Fibroblast of villous mesenchyme (primary cell): ENCODE data around the gene FAT2. TPM values are rescaled to one million over a fixed set of nuclear protein-coding genes. Genes with fewer than 3 reads are reported as not detected.

Experiments
- DNase-seq: peaks from one replicate; pipeline ENCODE4 v3.0.0-alpha.2; 2010; ENCODE audit warnings: low read depth
- H3K4me3 ChIP-seq: 2 replicates; pipeline ENCODE4 v1.5.1; 2011; ENCODE audit warnings: low read depth, mild to moderate bottlenecking, low read length
- total RNA-seq: library from RNA; depleted of rRNA; stranded (reverse); fragments of >200 nt; gene quantifications from 2 replicates; pipeline ENCODE4 v1.2.3, GENCODE V29; 2012
- TF ChIP-seq, protein P1 (sequence below): IDR thresholded peaks from 2 replicates; pipeline ENCODE4 v1.5.1; 2012; ENCODE audit warnings: low read depth, mild to moderate bottlenecking, low read length; ENCODE audit not compliant: insufficient read depth

Gene FAT2
- total RNA-seq, 1 donor: under 0.01 TPM

DNA sequence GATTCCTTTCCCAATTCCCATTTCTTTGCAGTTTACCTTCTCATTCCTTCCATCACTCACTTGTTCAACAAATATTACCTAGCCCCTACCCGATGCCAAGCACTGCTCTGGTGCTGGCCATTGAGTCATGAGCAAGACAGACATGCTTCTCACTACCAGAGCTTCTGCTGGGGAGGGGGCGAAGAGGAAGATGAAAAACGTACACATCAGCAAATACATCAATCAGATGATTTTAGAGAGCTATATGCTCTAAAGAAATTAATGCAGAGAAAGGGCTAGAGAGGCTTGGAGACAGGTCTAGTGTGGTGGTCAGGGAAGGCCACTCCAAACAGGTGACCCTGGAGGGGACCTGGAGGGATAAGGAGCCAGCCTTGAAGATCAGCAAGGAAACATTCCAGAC is 14.4 kb upstream of the FAT2 start:
- TF ChIP-seq, protein P1, sequence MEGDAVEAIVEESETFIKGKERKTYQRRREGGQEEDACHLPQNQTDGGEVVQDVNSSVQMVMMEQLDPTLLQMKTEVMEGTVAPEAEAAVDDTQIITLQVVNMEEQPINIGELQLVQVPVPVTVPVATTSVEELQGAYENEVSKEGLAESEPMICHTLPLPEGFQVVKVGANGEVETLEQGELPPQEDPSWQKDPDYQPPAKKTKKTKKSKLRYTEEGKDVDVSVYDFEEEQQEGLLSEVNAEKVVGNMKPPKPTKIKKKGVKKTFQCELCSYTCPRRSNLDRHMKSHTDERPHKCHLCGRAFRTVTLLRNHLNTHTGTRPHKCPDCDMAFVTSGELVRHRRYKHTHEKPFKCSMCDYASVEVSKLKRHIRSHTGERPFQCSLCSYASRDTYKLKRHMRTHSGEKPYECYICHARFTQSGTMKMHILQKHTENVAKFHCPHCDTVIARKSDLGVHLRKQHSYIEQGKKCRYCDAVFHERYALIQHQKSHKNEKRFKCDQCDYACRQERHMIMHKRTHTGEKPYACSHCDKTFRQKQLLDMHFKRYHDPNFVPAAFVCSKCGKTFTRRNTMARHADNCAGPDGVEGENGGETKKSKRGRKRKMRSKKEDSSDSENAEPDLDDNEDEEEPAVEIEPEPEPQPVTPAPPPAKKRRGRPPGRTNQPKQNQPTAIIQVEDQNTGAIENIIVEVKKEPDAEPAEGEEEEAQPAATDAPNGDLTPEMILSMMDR: no peak
- H3K4me3 ChIP-seq: no peak overlapping the region
- DNase-seq: no peak

DNA sequence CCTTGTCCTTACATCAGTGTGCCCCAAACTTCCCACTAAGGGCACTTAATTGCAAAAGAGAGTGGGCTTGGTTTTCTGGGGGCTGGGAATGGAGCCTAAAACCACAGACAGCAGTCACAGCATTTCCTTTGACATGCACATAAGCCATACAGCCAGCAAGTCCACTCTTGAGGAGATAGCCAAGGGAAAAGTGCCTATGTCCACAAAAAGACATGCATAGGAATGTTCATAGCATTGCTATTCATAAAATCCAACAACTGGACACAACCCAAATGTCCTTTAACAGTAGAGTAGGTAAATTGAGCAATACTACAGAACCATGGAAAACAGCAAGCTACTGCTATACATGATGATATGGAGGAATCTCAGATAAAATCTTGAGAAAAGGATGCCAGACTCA is 11.7 kb upstream of the FAT2 start:
- H3K4me3 ChIP-seq: no peak overlapping the region
- no peak for DNase-seq
- TF ChIP-seq, protein P1: no peak

DNA sequence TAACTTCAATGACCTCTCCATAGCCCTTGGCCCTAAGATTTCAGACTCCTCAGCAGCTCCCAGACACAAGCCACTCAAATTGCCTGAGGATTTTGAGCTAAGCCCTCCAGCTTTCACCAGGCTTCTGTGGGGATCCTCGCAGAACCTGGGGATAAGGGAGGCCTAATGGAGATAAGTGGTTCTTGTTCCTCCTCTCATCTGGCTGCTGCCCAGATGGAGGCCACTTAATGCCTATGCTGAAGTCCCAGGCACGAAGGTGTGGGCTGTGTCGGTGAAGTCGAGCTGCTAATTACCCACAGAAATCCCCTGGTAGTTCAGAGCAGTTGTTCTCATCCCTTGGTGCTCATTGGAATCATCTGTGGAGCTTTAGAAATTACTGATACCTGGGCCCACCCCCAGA is 10.3 kb upstream of the FAT2 start:
- TF ChIP-seq, protein P1: no peak
- DNase-seq: no peak
- no peak overlapping the region for H3K4me3 ChIP-seq

DNA sequence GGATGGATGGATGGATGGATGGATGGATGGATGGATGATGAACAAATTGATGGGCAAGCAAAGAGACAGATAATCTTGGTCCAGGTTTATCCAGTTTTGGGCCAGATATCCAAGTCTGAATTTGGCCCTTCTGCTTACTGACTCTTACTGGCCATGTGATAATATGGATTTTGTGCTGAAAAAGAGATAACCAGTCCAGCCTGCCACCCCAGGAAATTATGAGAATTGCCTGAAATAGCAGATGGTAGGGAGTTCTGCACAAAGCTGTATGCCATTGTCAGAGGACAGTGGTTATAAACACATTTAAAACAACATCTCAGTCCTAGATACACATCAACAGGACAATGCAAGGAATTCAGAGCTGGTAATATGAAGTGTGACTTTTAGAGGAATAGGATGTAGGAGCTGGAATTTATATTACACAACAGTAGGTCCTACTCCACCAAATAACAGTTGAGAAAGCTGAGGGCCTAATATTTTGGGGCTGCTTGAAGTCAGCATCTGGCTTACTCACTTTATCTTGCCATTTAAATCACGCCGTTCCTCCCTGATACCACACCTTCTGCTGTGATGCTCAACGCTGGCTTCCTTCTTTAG is 9.0 kb upstream of the FAT2 start:
- H3K4me3 ChIP-seq: no peak overlapping the region
- TF ChIP-seq, protein P1: no peak
- DNase-seq: no peak

DNA sequence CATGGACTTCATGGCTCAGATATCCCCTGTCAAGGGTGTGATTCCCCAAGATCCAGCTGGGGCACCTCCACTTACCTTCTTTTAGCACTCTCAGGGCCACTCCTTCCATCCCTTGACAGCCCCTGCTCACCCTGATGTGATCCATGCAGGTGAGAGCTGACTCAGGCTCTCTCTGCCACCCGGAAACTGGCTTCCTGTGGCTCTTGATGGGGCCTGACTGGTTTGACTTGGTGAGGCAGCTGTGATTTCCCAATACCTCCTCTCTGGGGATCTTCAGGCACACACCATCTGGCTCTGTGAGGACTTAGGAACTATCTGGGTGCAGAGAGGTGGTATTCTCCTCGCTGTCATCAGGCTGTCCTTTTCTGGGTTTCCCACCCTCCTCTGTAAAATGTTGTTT is 7.9 kb upstream of the FAT2 start:
- no peak overlapping the region for H3K4me3 ChIP-seq
- TF ChIP-seq, protein P1: no peak
- peak; percentile 7 for DNase-seq

DNA sequence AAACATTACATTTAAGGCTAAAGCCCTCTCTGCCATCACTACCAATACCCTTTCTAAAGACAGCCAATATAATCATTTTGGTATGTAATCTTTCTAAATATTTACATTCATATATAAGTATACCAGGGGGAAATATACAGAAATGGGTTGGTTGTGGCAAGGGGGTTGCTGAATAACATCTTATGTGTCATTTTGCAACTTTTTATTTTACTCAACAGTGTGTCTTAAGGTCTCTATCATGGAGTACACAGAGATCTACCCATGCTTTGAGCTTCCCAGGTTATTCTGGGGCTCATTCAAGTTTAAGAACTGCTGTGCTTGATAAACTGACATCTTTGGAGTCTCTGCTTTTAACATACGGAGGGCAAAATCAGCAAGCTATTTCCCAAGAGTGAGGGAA is 7.4 kb upstream of the FAT2 start:
- H3K4me3 ChIP-seq: no peak overlapping the region
- TF ChIP-seq, protein P1: no peak
- no peak for DNase-seq

DNA sequence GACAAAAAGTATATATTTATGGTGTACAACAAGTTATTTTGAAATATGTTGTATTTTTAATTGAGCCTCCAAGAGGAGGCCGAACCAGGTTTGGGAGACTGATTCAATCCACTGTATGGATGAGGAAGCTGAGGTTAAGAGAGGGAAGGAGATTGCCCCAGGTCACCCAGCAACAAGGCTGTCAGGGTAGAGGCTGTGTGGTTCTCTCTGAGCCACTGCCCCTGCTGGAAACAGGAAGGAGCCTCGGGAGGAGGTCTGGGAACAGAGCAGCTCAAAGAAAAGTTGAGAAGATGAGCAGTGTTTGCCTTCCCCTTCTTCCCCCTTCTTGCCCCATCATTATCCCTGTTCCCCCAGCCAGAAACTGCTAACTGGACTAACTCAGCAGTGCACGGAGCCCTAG is 6.6 kb upstream of the FAT2 start:
- no peak overlapping the region for H3K4me3 ChIP-seq
- TF ChIP-seq, protein P1: no peak
- DNase-seq: no peak
